Suprapubic skin (tissue), 4 donors: ENCODE measurements around the gene FAM120C.

Experiments used
- CTCF ChIP-seq, 2 donors: fragments of 200-600 bp in 1 of 2; fragments of 450-650 bp in 1 of 2; sonication (generic) in 1 of 2; IDR thresholded peaks; one replicate each; pipeline ENCODE4 v1.5.1; 2016 to 2019; ENCODE audit warnings: antibody characterized with exemption in 2 of 2, mild to moderate bottlenecking in 1 of 2, moderate library complexity in 1 of 2
- POLR2A ChIP-seq, 2 donors: fragments of 450-650 bp; IDR thresholded peaks; one replicate each; pipeline ENCODE4 v1.6.1; 2017; ENCODE audit warnings: antibody characterized with exemption in 2 of 2, mild to moderate bottlenecking in 2 of 2, moderate library complexity in 2 of 2
- POLR2AphosphoS5 ChIP-seq, 3 donors: sonication (generic); formaldehyde crosslinking; IDR thresholded peaks; one replicate each; pipeline ENCODE4 v1.6.1; 2017; ENCODE audit warnings: antibody characterized with exemption in 3 of 3

GRCh38 chrX:54171527-54172250, 11.4 kb downstream of the FAM120C start:
- TF ChIP-seq CTCF (IDR thresholded peaks at IDR 0.05) (no peak), POLR2A (IDR thresholded peaks at IDR 0.05) (no peak), POLR2AphosphoS5 (IDR thresholded peaks at IDR 0.05) (no peak)
